IMR-90 (cell line): ENCODE results near the gene CDCP1. TPM values are rescaled to one million over a fixed set of nuclear protein-coding genes. Genes with fewer than 3 reads are reported as not detected.

Experiments used
- ATAC-seq: fragments of 200-7000 bp; cut with Tn5 transposase; 2 replicates; pipeline ENCODE4 v1.9.1; 2020; ENCODE audit warnings: low read depth, mild to moderate bottlenecking, moderate library complexity
- BruUV-seq: library from RNA; stranded (reverse); fragments of 400-500 nt; replicated peaks from 2 replicates; lab custom pipeline; 2021; lab: Mats Ljungman, UMichigan
- CTCF ChIA-PET: fragments of 300-600 bp; formaldehyde crosslinking; extraction: SDS; loops from one replicate; lab custom pipeline; 2021; ENCODE audit warnings: antibody characterized with exemption; lab: Yijun Ruan, JAX
- POLR2A ChIA-PET: fragments of 300-600 bp; sonication (Branson Sonifier 250); formaldehyde crosslinking; loops from one replicate; lab custom pipeline; 2022; ENCODE audit warnings: antibody characterized with exemption; ENCODE audit not compliant: unreplicated experiment; lab: Charles Lee
- DNase-seq: peaks from one replicate; pipeline ENCODE4 v3.0.0; 2013
- H2AFZ ChIP-seq: replicated peaks from 2 replicates; pipeline ENCODE3; 2013; ENCODE audit warnings: low read length, mild to moderate bottlenecking; ENCODE audit not compliant: poor library complexity
- H2AK5ac ChIP-seq: 2 replicates; pipeline ENCODE4 v1.6.1; 2013; ENCODE audit warnings: low read depth, low read length, inconsistent platforms
- H2AK9ac ChIP-seq: replicated peaks from 2 replicates; pipeline ENCODE3; 2013; ENCODE audit warnings: mild to moderate bottlenecking, low read depth, low read length, moderate library complexity; ENCODE audit not compliant: poor library complexity
- H2BK120ac ChIP-seq: 2 replicates; pipeline ENCODE4 v1.6.1; 2013; ENCODE audit warnings: low read depth, low read length, inconsistent platforms
- H2BK15ac ChIP-seq: 3 replicates; pipeline ENCODE4 v1.6.1; 2013; ENCODE audit warnings: low read depth, low read length, inconsistent platforms
- H2BK20ac ChIP-seq: 2 replicates; pipeline ENCODE4 v1.6.1; 2013; ENCODE audit warnings: low read depth, mild to moderate bottlenecking, inconsistent platforms, low read length, moderate library complexity
- H2BK5ac ChIP-seq: 2 replicates; pipeline ENCODE4 v1.6.1; 2013; ENCODE audit warnings: mild to moderate bottlenecking, low read depth, low read length, inconsistent platforms; ENCODE audit not compliant: poor library complexity, severe bottlenecking
- H3K14ac ChIP-seq: replicated peaks from 2 replicates; pipeline ENCODE4 v1.6.1; 2013; ENCODE audit warnings: low read depth, low read length, inconsistent platforms
- H3K18ac ChIP-seq: 2 replicates; pipeline ENCODE4 v1.6.1; 2013; ENCODE audit warnings: low read depth, low read length, control low read depth
- H3K23ac ChIP-seq: 2 replicates; pipeline ENCODE4 v1.6.1; 2013; ENCODE audit warnings: low read depth, low read length, inconsistent platforms
- H3K27ac ChIP-seq: 2 replicates; pipeline ENCODE4 v1.5.1; 2013; ENCODE audit warnings: mild to moderate bottlenecking, control low read depth, low read length; ENCODE audit not compliant: insufficient read depth
- H3K27me3 ChIP-seq: 2 replicates; pipeline ENCODE4 v1.6.1; 2013; ENCODE audit warnings: low read length; ENCODE audit not compliant: control insufficient read depth, insufficient read depth
- H3K36me3 ChIP-seq: 2 replicates; pipeline ENCODE4 v1.6.1; 2013; ENCODE audit warnings: low read length, mixed read lengths; ENCODE audit not compliant: control insufficient read depth, insufficient read depth
- H3K4ac ChIP-seq: 2 replicates; pipeline ENCODE4 v1.6.1; 2013; ENCODE audit warnings: low read depth, low read length, inconsistent platforms
- H3K4me1 ChIP-seq: 2 replicates; pipeline ENCODE4 v1.6.1; 2013; ENCODE audit warnings: low read length, mixed read lengths; ENCODE audit not compliant: control insufficient read depth, insufficient read depth
- H3K4me2 ChIP-seq: 2 replicates; pipeline ENCODE4 v1.6.1; 2013; ENCODE audit warnings: low read depth, mild to moderate bottlenecking, control low read depth, low read length, moderate library complexity
- H3K4me3 ChIP-seq: 2 replicates; pipeline ENCODE4 v1.5.1; 2013; ENCODE audit warnings: low read depth, mild to moderate bottlenecking, control low read depth, low read length, moderate library complexity; ENCODE audit not compliant: insufficient read depth
- H3K56ac ChIP-seq: 2 replicates; pipeline ENCODE4 v1.6.1; 2013; ENCODE audit warnings: low read length, inconsistent platforms; ENCODE audit not compliant: insufficient read depth; ENCODE audit errors: extremely low read depth
- H3K79me1 ChIP-seq, 2 experiments: 2 replicates each; pipeline ENCODE4 v1.6.1; 2013; ENCODE audit warnings: low read length in 2 of 2, inconsistent platforms in 1 of 2, low read depth in 1 of 2
- H3K9ac ChIP-seq: 2 replicates; pipeline ENCODE4 v1.6.1; 2013; ENCODE audit warnings: low read depth, low read length, control low read depth
- H3K9me1 ChIP-seq: 2 replicates; pipeline ENCODE4 v1.6.1; 2013; ENCODE audit warnings: low read length, inconsistent platforms; ENCODE audit not compliant: insufficient read depth
- H3K9me3 ChIP-seq: 2 replicates; pipeline ENCODE4 v1.6.1; 2013; ENCODE audit warnings: low read length; ENCODE audit not compliant: control insufficient read depth, insufficient read depth
- H4K20me1 ChIP-seq: 2 replicates; pipeline ENCODE4 v1.6.1; 2013; ENCODE audit warnings: low read length, inconsistent platforms; ENCODE audit not compliant: insufficient read depth
- H4K5ac ChIP-seq: 2 replicates; pipeline ENCODE4 v1.6.1; 2013; ENCODE audit warnings: mild to moderate bottlenecking, low read depth, low read length, control low read depth
- H4K8ac ChIP-seq, 2 experiments: 2 replicates each; pipeline ENCODE4 v1.6.1; 2013; ENCODE audit warnings: low read depth in 2 of 2, low read length in 2 of 2, control low read depth in 1 of 2, inconsistent platforms in 1 of 2
- H4K91ac ChIP-seq: 2 replicates; pipeline ENCODE4 v1.6.1; 2013; ENCODE audit warnings: low read depth, low read length, inconsistent platforms; ENCODE audit not compliant: insufficient read depth
- BHLHE40 ChIP-seq: fragments of 150-350 bp; IDR thresholded peaks from 2 replicates; pipeline ENCODE4 v1.6.1; 2016; ENCODE audit warnings: mild to moderate bottlenecking, low read depth, low read length
- CHD1 ChIP-seq: IDR thresholded peaks from 2 replicates; pipeline ENCODE4 v1.6.1; 2012; ENCODE audit warnings: low read depth, low read length, improper control_type of control experiment
- ELK1 ChIP-seq: fragments of 150-350 bp; IDR thresholded peaks from 2 replicates; pipeline ENCODE4 v1.6.1; 2016; ENCODE audit warnings: low read depth, mild to moderate bottlenecking, low read length, moderate library complexity, borderline replicate concordance
- FOS ChIP-seq: fragments of 150-350 bp; IDR thresholded peaks from 2 replicates; pipeline ENCODE4 v1.6.1; 2016; ENCODE audit warnings: low read depth, low read length
- MAFK ChIP-seq: IDR thresholded peaks from 2 replicates; pipeline ENCODE4 v1.6.1; 2012; ENCODE audit warnings: low read depth, low read length, improper control_type of control experiment
- MAZ ChIP-seq: IDR thresholded peaks from 2 replicates; pipeline ENCODE4 v1.6.1; 2012; ENCODE audit warnings: low read depth, mild to moderate bottlenecking, low read length, improper control_type of control experiment, moderate library complexity, borderline replicate concordance
- MXI1 ChIP-seq: IDR thresholded peaks from 2 replicates; pipeline ENCODE4 v1.6.1; 2012; ENCODE audit warnings: low read depth, mild to moderate bottlenecking, low read length, moderate library complexity, borderline replicate concordance
- NFE2L2 ChIP-seq: fragments of 150-350 bp; IDR thresholded peaks from 2 replicates; pipeline ENCODE4 v1.6.1; 2016; ENCODE audit warnings: low read depth, mild to moderate bottlenecking, low read length
- RAD21 ChIP-seq: IDR thresholded peaks from 2 replicates; pipeline ENCODE4 v1.6.1; 2012; ENCODE audit warnings: low read length, improper control_type of control experiment
- RCOR1 ChIP-seq: IDR thresholded peaks from 2 replicates; pipeline ENCODE4 v1.6.1; 2012; ENCODE audit warnings: mild to moderate bottlenecking, low read length, improper control_type of control experiment; ENCODE audit not compliant: insufficient replicate concordance
- USF2 ChIP-seq: fragments of 150-350 bp; IDR thresholded peaks from 2 replicates; pipeline ENCODE4 v1.6.1; 2017; ENCODE audit warnings: mild to moderate bottlenecking, antibody characterized with exemption, low read length, low read depth
- WGBS, 2 experiments: methylation state at CpG; one replicate each; pipeline versions ENCODE4 v1.1.5 to v1.1.7; 2013; ENCODE audit warnings: missing lambda C conversion rate in 2 of 2; ENCODE audit not compliant: insufficient read length in 1 of 2; ENCODE audit errors: extremely low coverage in 2 of 2; 5-methylcytosine and 5-hydroxymethylcytosine counted together
- dilution Hi-C: fragments of 300-500 bp; cut with HindIII; formaldehyde crosslinking; loops from one replicate; pipeline ENCODE4 v1.14.3; 2018; ENCODE audit warnings: low sequenced_read_pairs; ENCODE audit not compliant: unreplicated experiment
- in situ Hi-C: fragments of 300-500 bp; cut with MboI; formaldehyde crosslinking; loops from 3 replicates; pipeline ENCODE4 v1.14.3; 2019; ENCODE audit warnings: low sequenced_read_pairs, inconsistent platforms, mixed read lengths
- intact Hi-C: fragments of 100-400 bp; cut with micrococcal nuclease; formaldehyde crosslinking; loops from 2 replicates; pipeline ENCODE4 v1.10.0; 2022
- polyA plus RNA-seq, 3 experiments: library from polyadenylated mRNA; depleted of rRNA; stranded (reverse); fragments of >200 nt; gene quantifications; 2 replicates each; pipeline ENCODE4 v1.2.3, GENCODE V29; 2012; ENCODE audit warnings: low replicate concordance in 1 of 3
- total RNA-seq: library from RNA; depleted of rRNA; stranded (reverse); fragments of >200 nt; gene quantifications from 2 replicates; pipeline ENCODE4 v1.2.3, GENCODE V29; 2012

Gene CDCP1
- total and polyA plus RNA-seq, 2 of the 4 experiments (the other 2 are of a cell fraction), result 2.5 to 3.8 TPM

- ChIA-PET POLR2A (no interaction called here), CTCF (no interaction called here)
- Histone ChIP-seq H3K4me2 (no peak overlapping the region), H2BK15ac (peak overlapping the region; percentile 19; the same call in 1 of the 3 replicates), H4K5ac (no peak overlapping the region; the same call in 1 of the 2 replicates), H3K4ac (no peak overlapping the region), H3K4me3 (no peak overlapping the region), H3K27ac (no peak overlapping the region), H3K14ac (no peak overlapping the region), H4K20me1 (no peaks in the 10 kb centered on the region), H3K23ac (no peak overlapping the region), H4K91ac (no peak overlapping the region), H3K9me1 (peaks cover 20% of the 10 kb centered on the region), H2AFZ (no peak overlapping the region), H2BK120ac (peak overlapping the region; percentile 47; the same call in 1 of the 2 replicates), H2BK20ac (peak overlapping the region; percentile 33; the same call in 1 of the 2 replicates), H3K27me3 (no peaks in the 10 kb centered on the region), H3K4me1 (peaks cover 17% of the 10 kb centered on the region), H4K8ac (no peak overlapping the region), H3K79me1 (no peaks in the 10 kb centered on the region; a peak in 1 of 4 replicates), H3K18ac (no peak overlapping the region; the same call in 1 of the 2 replicates), H3K36me3 (no peaks in the 10 kb centered on the region), H2BK5ac (no peak overlapping the region), H3K56ac (no peak overlapping the region), H2AK5ac (no peak overlapping the region), H3K9ac (no peak overlapping the region), H3K9me3 (no peaks in the 10 kb centered on the region), H2AK9ac (no peak overlapping the region)
- dilution Hi-C loops (no loop called here), in situ Hi-C loops (no loop called here), intact Hi-C loops (no loop called here)
- no TSS peak for BruUV-seq
- WGBS, 2 experiments, result 60% methylated on average over 1 of the region's 2 CpGs; no CpG with 5 or more reads in 1 of the 2 experiments
- no peak for TF ChIP-seq CHD1
- TF ChIP-seq RCOR1, result no peak
- TF ChIP-seq BHLHE40, result no peak
- TF ChIP-seq ELK1, result no peak
- no peak for TF ChIP-seq FOS
- TF ChIP-seq USF2, result no peak
- TF ChIP-seq RAD21, result no peak
- TF ChIP-seq MAZ, result no peak
- TF ChIP-seq MXI1, result no peak
- TF ChIP-seq MAFK, result no peak
- no peak for TF ChIP-seq NFE2L2
- DNase-seq (no peak), ATAC-seq (no peak)
Measured at GRCh38 chr3:45174234-45174633, 28.1 kb upstream of the CDCP1 start.
